ENCODE measurements around the gene HPSE2.

HPSE2 gene

GRCh38 chr10:98825741-98826140, 409.9 kb downstream of the HPSE2 start:
- Histone ChIP-seq H3K27ac (ENCODE audit: insufficient read depth, low read depth, low read length, poor library complexity, severe bottlenecking) (no peak overlapping the region), H3K9me3 (ENCODE audit: control insufficient read depth, low read length) (no peaks in the 10 kb centered on the region), H3K4me1 (ENCODE audit: control insufficient read depth, insufficient read depth, low read length) (no peaks in the 10 kb centered on the region), H3K27me3 (ENCODE audit: control insufficient read depth, insufficient read depth, low read length, poor library complexity, severe bottlenecking) (no peaks in the 10 kb centered on the region), H3K4me3 (ENCODE audit: insufficient read depth, low read depth, low read length) (no peak overlapping the region), H3K36me3 (ENCODE audit: control insufficient read depth, insufficient read depth, low read length) (no peaks in the 10 kb centered on the region)

GRCh38 chr10:98817396-98817795, 418.3 kb downstream of the HPSE2 start:
- H3K27me3 ChIP-seq (ENCODE audit: control insufficient read depth, insufficient read depth, low read length, poor library complexity, severe bottlenecking): no peaks in the 10 kb centered on the region
- H3K9me3 ChIP-seq (ENCODE audit: control insufficient read depth, low read length): no peaks in the 10 kb centered on the region
- no peak overlapping the region for H3K27ac ChIP-seq (ENCODE audit: insufficient read depth, low read depth, low read length, poor library complexity, severe bottlenecking)
- no peak overlapping the region for H3K4me3 ChIP-seq (ENCODE audit: insufficient read depth, low read depth, low read length)
- H3K4me1 ChIP-seq (ENCODE audit: control insufficient read depth, insufficient read depth, low read length): no peaks in the 10 kb centered on the region
- no peaks in the 10 kb centered on the region for H3K36me3 ChIP-seq (ENCODE audit: control insufficient read depth, insufficient read depth, low read length)
- 93 to 95% methylated on average over 3 of the region's 3 CpGs for WGBS, 2 experiments

GRCh38 chr10:98815039-98815885, 420.4 kb downstream of the HPSE2 start:
- WGBS, 2 experiments: 86 to 87% methylated on average over 7 to 8 of the region's 8 CpGs
- Histone ChIP-seq H3K27ac (ENCODE audit: insufficient read depth, low read depth, low read length, poor library complexity, severe bottlenecking) (no peak overlapping the region), H3K27me3 (ENCODE audit: control insufficient read depth, insufficient read depth, low read length, poor library complexity, severe bottlenecking) (no peaks in the 10 kb centered on the region), H3K36me3 (ENCODE audit: control insufficient read depth, insufficient read depth, low read length) (no peaks in the 10 kb centered on the region), H3K4me3 (ENCODE audit: insufficient read depth, low read depth, low read length) (no peak overlapping the region), H3K9me3 (ENCODE audit: control insufficient read depth, low read length) (no peaks in the 10 kb centered on the region), H3K4me1 (ENCODE audit: control insufficient read depth, insufficient read depth, low read length) (no peaks in the 10 kb centered on the region)

- no peaks in the 10 kb centered on the region for H3K4me1 ChIP-seq (ENCODE audit: control insufficient read depth, insufficient read depth, low read length)
Observed at GRCh38 chr10:98814470-98814869, 421.2 kb downstream of the HPSE2 start.

GRCh38 chr10:98808282-98808892, 427.3 kb downstream of the HPSE2 start:
- Histone ChIP-seq H3K9me3 (ENCODE audit: control insufficient read depth, low read length) (no peaks in the 10 kb centered on the region), H3K4me3 (ENCODE audit: insufficient read depth, low read depth, low read length) (no peak overlapping the region), H3K27ac (ENCODE audit: insufficient read depth, low read depth, low read length, poor library complexity, severe bottlenecking) (no peak overlapping the region), H3K4me1 (ENCODE audit: control insufficient read depth, insufficient read depth, low read length) (no peaks in the 10 kb centered on the region), H3K36me3 (ENCODE audit: control insufficient read depth, insufficient read depth, low read length) (no peaks in the 10 kb centered on the region), H3K27me3 (ENCODE audit: control insufficient read depth, insufficient read depth, low read length, poor library complexity, severe bottlenecking) (no peaks in the 10 kb centered on the region)
- 67 to 73% methylated on average over 2 of the region's 2 CpGs for WGBS, 2 experiments

More at GRCh38 chr10:98814470-98814869, 421.2 kb downstream of the HPSE2 start:
- Histone ChIP-seq H3K36me3 (ENCODE audit: control insufficient read depth, insufficient read depth, low read length) (no peaks in the 10 kb centered on the region), H3K4me3 (ENCODE audit: insufficient read depth, low read depth, low read length) (no peak overlapping the region), H3K9me3 (ENCODE audit: control insufficient read depth, low read length) (no peaks in the 10 kb centered on the region), H3K27me3 (ENCODE audit: control insufficient read depth, insufficient read depth, low read length, poor library complexity, severe bottlenecking) (no peaks in the 10 kb centered on the region), H3K27ac (ENCODE audit: insufficient read depth, low read depth, low read length, poor library complexity, severe bottlenecking) (no peak overlapping the region)
- 44 to 72% methylated on average over 2 to 3 of the region's 3 CpGs for WGBS, 2 experiments

GRCh38 chr10:98800263-98800662, 435.4 kb downstream of the HPSE2 start:
- Histone ChIP-seq H3K4me1 (ENCODE audit: control insufficient read depth, insufficient read depth, low read length) (no peaks in the 10 kb centered on the region), H3K36me3 (ENCODE audit: control insufficient read depth, insufficient read depth, low read length) (no peaks in the 10 kb centered on the region), H3K4me3 (ENCODE audit: insufficient read depth, low read depth, low read length) (no peak overlapping the region), H3K9me3 (ENCODE audit: control insufficient read depth, low read length) (no peaks in the 10 kb centered on the region), H3K27me3 (ENCODE audit: control insufficient read depth, insufficient read depth, low read length, poor library complexity, severe bottlenecking) (no peaks in the 10 kb centered on the region), H3K27ac (ENCODE audit: insufficient read depth, low read depth, low read length, poor library complexity, severe bottlenecking) (no peak overlapping the region)

- Histone ChIP-seq H3K9me3 (ENCODE audit: control insufficient read depth, low read length) (no peaks in the 10 kb centered on the region), H3K27me3 (ENCODE audit: control insufficient read depth, insufficient read depth, low read length, poor library complexity, severe bottlenecking) (no peaks in the 10 kb centered on the region), H3K27ac (ENCODE audit: insufficient read depth, low read depth, low read length, poor library complexity, severe bottlenecking) (no peak overlapping the region), H3K36me3 (ENCODE audit: control insufficient read depth, insufficient read depth, low read length) (no peaks in the 10 kb centered on the region), H3K4me1 (ENCODE audit: control insufficient read depth, insufficient read depth, low read length) (no peaks in the 10 kb centered on the region), H3K4me3 (ENCODE audit: insufficient read depth, low read depth, low read length) (no peak overlapping the region)
- 95 to 97% methylated on average over 2 of the region's 2 CpGs for WGBS, 2 experiments
Observed at GRCh38 chr10:98795467-98795866, 440.2 kb downstream of the HPSE2 start.

- Histone ChIP-seq H3K36me3 (ENCODE audit: control insufficient read depth, insufficient read depth, low read length) (no peaks in the 10 kb centered on the region), H3K4me1 (ENCODE audit: control insufficient read depth, insufficient read depth, low read length) (no peaks in the 10 kb centered on the region), H3K27me3 (ENCODE audit: control insufficient read depth, insufficient read depth, low read length, poor library complexity, severe bottlenecking) (no peaks in the 10 kb centered on the region), H3K4me3 (ENCODE audit: insufficient read depth, low read depth, low read length) (no peak overlapping the region), H3K27ac (ENCODE audit: insufficient read depth, low read depth, low read length, poor library complexity, severe bottlenecking) (no peak overlapping the region), H3K9me3 (ENCODE audit: control insufficient read depth, low read length) (no peaks in the 10 kb centered on the region)
Observed at GRCh38 chr10:98790817-98791216, 444.8 kb downstream of the HPSE2 start.

GRCh38 chr10:98778277-98778759, 457.3 kb downstream of the HPSE2 start:
- no peaks in the 10 kb centered on the region for H3K4me1 ChIP-seq (ENCODE audit: control insufficient read depth, insufficient read depth, low read length)
- 93 to 99% methylated on average over 2 to 3 of the region's 3 CpGs for WGBS, 2 experiments

GRCh38 chr10:98758463-98758862, 477.2 kb downstream of the HPSE2 start:
- WGBS, 2 experiments: 76 to 79% methylated on average over 3 of the region's 3 CpGs
- no peaks in the 10 kb centered on the region for H3K9me3 ChIP-seq (ENCODE audit: control insufficient read depth, low read length)
- no peak overlapping the region for H3K4me3 ChIP-seq (ENCODE audit: insufficient read depth, low read depth, low read length)
- H3K27me3 ChIP-seq (ENCODE audit: control insufficient read depth, insufficient read depth, low read length, poor library complexity, severe bottlenecking): no peaks in the 10 kb centered on the region
- H3K27ac ChIP-seq (ENCODE audit: insufficient read depth, low read depth, low read length, poor library complexity, severe bottlenecking): no peak overlapping the region
- no peaks in the 10 kb centered on the region for H3K36me3 ChIP-seq (ENCODE audit: control insufficient read depth, insufficient read depth, low read length)
- no peaks in the 10 kb centered on the region for H3K4me1 ChIP-seq (ENCODE audit: control insufficient read depth, insufficient read depth, low read length)

More at GRCh38 chr10:98778277-98778759, 457.3 kb downstream of the HPSE2 start:
- no peak overlapping the region for H3K4me3 ChIP-seq (ENCODE audit: insufficient read depth, low read depth, low read length)
- no peaks in the 10 kb centered on the region for H3K36me3 ChIP-seq (ENCODE audit: control insufficient read depth, insufficient read depth, low read length)
- no peak overlapping the region for H3K27ac ChIP-seq (ENCODE audit: insufficient read depth, low read depth, low read length, poor library complexity, severe bottlenecking)
- H3K27me3 ChIP-seq (ENCODE audit: control insufficient read depth, insufficient read depth, low read length, poor library complexity, severe bottlenecking): no peaks in the 10 kb centered on the region
- H3K9me3 ChIP-seq (ENCODE audit: control insufficient read depth, low read length): no peaks in the 10 kb centered on the region

All from ectodermal cell (in vitro differentiated cells).